ENCODE measurements around the gene FAM13B. TPM values are rescaled to one million over a fixed set of nuclear protein-coding genes. Genes with fewer than 3 reads are reported as not detected.

The FAM13B gene
- total RNA-seq, 1 experiment from 2014 or later, result 33.7 TPM

DNA sequence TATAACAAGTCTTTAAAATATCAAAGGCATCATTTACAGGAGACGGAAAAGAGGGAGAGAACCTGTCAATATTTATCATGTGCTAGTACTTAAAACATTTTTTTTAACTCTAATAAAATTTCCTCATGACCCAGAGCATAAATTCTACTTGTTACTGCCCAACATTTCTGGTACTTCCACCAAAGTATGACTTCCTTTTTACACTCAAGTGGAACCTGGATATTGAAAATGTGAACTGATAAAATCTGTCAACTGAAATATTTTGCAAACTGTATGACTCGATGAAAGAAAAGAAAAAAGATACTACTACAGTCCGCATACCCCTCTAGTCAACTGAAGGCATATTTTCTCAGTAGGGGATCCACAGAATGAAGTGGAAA is 37.1 kb downstream of the FAM13B start:
- Mint-ChIP-seq H3K9me3 (ENCODE audit: unreplicated experiment) (no peaks in the 10 kb centered on the region), H3K36me3 (ENCODE audit: insufficient read depth, unreplicated experiment) (peaks cover 47% of the 10 kb centered on the region), H3K27me3 (ENCODE audit: insufficient read depth, unreplicated experiment) (no peaks in the 10 kb centered on the region), H3K27ac (ENCODE audit: low read depth, unreplicated experiment) (peak overlapping the region; percentile 11), H3K4me1 (ENCODE audit: insufficient read depth, unreplicated experiment) (peaks cover 26% of the 10 kb centered on the region), H3K4me3 (ENCODE audit: unreplicated experiment) (no peak overlapping the region)
- ChIA-PET CTCF (interaction anchor here (0.8 kb wide), 1 partner anchor 40 kb away, joined by 5 read pairs; no protein-coding TSS in a partner anchor), POLR2A (interaction anchor here (0.6 kb wide), 2 partner anchors 32 to 217 kb away, joined by 3 to 6 read pairs; no protein-coding TSS in a partner anchor)
- BruUV-seq (replicated peaks), result no TSS peak
- TF ChIP-seq, protein P1, sequence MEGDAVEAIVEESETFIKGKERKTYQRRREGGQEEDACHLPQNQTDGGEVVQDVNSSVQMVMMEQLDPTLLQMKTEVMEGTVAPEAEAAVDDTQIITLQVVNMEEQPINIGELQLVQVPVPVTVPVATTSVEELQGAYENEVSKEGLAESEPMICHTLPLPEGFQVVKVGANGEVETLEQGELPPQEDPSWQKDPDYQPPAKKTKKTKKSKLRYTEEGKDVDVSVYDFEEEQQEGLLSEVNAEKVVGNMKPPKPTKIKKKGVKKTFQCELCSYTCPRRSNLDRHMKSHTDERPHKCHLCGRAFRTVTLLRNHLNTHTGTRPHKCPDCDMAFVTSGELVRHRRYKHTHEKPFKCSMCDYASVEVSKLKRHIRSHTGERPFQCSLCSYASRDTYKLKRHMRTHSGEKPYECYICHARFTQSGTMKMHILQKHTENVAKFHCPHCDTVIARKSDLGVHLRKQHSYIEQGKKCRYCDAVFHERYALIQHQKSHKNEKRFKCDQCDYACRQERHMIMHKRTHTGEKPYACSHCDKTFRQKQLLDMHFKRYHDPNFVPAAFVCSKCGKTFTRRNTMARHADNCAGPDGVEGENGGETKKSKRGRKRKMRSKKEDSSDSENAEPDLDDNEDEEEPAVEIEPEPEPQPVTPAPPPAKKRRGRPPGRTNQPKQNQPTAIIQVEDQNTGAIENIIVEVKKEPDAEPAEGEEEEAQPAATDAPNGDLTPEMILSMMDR (IDR thresholded peaks at IDR 0.05; ENCODE audit: unreplicated experiment), result no peak
- intact Hi-C loops (cut with micrococcal nuclease), result no loop called here
- DNase-seq (ENCODE audit: unreplicated experiment), result no peak

DNA sequence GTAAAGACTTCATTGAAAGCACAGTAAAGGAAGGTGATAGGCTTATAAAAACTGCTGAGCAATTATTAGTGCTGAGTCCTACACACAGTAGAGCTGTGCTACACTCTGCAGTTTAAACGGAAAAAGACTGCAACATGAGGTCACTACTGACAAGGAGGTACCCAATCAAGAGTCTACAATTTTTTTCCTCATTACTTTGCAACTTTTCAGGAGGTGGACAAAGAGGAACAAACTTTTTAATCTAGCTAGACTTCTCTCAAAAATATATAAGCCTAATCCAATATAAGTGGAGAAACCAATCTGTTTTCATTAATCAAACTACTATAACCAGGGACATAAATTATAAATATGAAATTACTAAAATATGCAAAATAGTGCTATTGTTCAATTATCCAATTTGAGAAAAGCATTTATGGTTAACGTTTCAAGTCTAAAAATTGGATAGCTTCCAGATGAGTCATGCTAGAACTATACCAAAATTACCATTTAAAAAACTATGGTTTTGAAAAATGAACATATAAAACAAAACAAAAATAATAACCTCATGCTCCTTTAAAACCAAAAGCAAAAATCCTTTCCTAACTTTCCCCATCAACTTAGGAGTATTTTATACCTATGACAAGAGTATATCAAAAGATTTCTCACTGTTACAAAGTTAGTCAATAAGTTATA is 37.7 kb downstream of the FAM13B start:
- Mint-ChIP-seq H3K36me3 (ENCODE audit: insufficient read depth, unreplicated experiment) (peaks cover 47% of the 10 kb centered on the region), H3K9me3 (ENCODE audit: unreplicated experiment) (no peaks in the 10 kb centered on the region), H3K27me3 (ENCODE audit: insufficient read depth, unreplicated experiment) (no peaks in the 10 kb centered on the region), H3K27ac (ENCODE audit: low read depth, unreplicated experiment) (peak overlapping the region; percentile 11), H3K4me3 (ENCODE audit: unreplicated experiment) (no peak overlapping the region), H3K4me1 (ENCODE audit: insufficient read depth, unreplicated experiment) (peaks cover 26% of the 10 kb centered on the region)
- intact Hi-C loops (cut with micrococcal nuclease), result no loop called here
- BruUV-seq (replicated peaks), result no TSS peak
- ChIA-PET POLR2A (interaction anchor here (0.5 to 0.6 kb wide), 3 partner anchors 32 to 241 kb away, joined by 3 to 6 read pairs (median 3); no protein-coding TSS in a partner anchor), CTCF (interaction anchor here (0.8 to 1.2 kb wide), 2 partner anchors 13 to 40 kb away, joined by 3 to 5 read pairs; no protein-coding TSS in a partner anchor)
- peak; percentile 56 for DNase-seq (ENCODE audit: unreplicated experiment)
- TF ChIP-seq, protein P1 (IDR thresholded peaks at IDR 0.05; ENCODE audit: unreplicated experiment), result no peak

DNA sequence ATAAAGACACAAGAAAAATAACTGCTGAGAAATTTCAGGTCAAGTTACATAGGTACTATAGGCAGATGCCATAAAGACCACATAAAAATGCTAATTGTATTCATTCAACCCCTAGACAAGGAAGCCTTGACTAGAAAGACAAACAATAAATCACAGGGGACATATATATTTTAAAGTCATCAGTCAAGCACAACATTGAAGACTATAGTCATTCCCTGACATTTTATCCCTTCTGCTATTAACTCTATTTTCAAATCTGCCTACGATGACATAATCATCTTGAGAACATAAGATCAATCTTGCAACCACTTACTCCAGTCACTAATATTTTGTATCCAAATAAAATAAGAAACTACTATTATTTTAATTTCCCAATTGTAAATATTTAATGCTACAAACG is 38.3 kb downstream of the FAM13B start:
- no TSS peak for BruUV-seq (replicated peaks)
- Mint-ChIP-seq H3K9me3 (ENCODE audit: unreplicated experiment) (no peaks in the 10 kb centered on the region), H3K4me1 (ENCODE audit: insufficient read depth, unreplicated experiment) (peaks cover 24% of the 10 kb centered on the region)

DNA sequence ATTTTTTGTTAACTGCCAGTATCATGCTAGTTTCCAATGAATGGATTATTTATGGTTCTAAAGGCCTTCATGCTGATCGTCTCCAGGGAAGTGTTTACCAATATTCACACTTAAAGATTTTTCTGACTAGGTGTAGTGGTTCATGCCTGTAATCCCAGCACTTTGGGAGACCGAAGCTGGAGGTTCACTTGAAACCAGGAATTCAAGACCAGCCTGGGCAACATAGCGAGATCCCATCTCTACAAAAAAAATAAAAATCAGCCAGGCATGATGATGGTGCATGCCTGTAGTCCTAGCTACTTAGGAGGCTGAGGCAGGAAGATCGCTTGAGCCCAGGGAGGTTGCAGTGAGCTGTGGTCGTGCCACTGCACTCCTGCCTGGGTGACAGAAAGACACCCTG is 43.5 kb downstream of the FAM13B start:
- no peak overlapping the region for H3K4me3 Mint-ChIP-seq (ENCODE audit: unreplicated experiment)
- BruUV-seq (replicated peaks), result no TSS peak
- H3K27me3 Mint-ChIP-seq (ENCODE audit: insufficient read depth, unreplicated experiment), result no peaks in the 10 kb centered on the region
- no peak for DNase-seq (ENCODE audit: unreplicated experiment)
- TF ChIP-seq, protein P1 (IDR thresholded peaks at IDR 0.05; ENCODE audit: unreplicated experiment), result no peak
- ChIA-PET POLR2A (interaction anchor here (1.6 kb wide), 1 partner anchor 23 kb away, joined by 4 read pairs; no protein-coding TSS in a partner anchor), CTCF (interaction anchor here (1.7 kb wide), 1 partner anchor 47 kb away, joined by 6 read pairs; no protein-coding TSS in a partner anchor)
- intact Hi-C loops (cut with micrococcal nuclease), result no loop called here
- peaks cover under 1% of the 10 kb centered on the region for H3K4me1 Mint-ChIP-seq (ENCODE audit: insufficient read depth, unreplicated experiment)
- peaks cover 47% of the 10 kb centered on the region for H3K36me3 Mint-ChIP-seq (ENCODE audit: insufficient read depth, unreplicated experiment)
- H3K27ac Mint-ChIP-seq (ENCODE audit: low read depth, unreplicated experiment), result no peak overlapping the region
- H3K9me3 Mint-ChIP-seq (ENCODE audit: unreplicated experiment), result no peaks in the 10 kb centered on the region

More for the DNA sequence above, 38.3 kb downstream of the FAM13B start:
- TF ChIP-seq, protein P1 (IDR thresholded peaks at IDR 0.05; ENCODE audit: unreplicated experiment), result no peak
- no peak overlapping the region for H3K27ac Mint-ChIP-seq (ENCODE audit: low read depth, unreplicated experiment)
- no peak for DNase-seq (ENCODE audit: unreplicated experiment)
- no peak overlapping the region for H3K4me3 Mint-ChIP-seq (ENCODE audit: unreplicated experiment)
- ChIA-PET POLR2A (interaction anchor here (1.0 kb wide), 1 partner anchor 13 kb away, joined by 3 read pairs; no protein-coding TSS in a partner anchor), CTCF (interaction anchor here (0.7 to 1.2 kb wide), 4 partner anchors 10 to 189 kb away, joined by 3 to 4 read pairs (median 3); no protein-coding TSS in a partner anchor)
- H3K36me3 Mint-ChIP-seq (ENCODE audit: insufficient read depth, unreplicated experiment), result peaks cover 48% of the 10 kb centered on the region
- no peaks in the 10 kb centered on the region for H3K27me3 Mint-ChIP-seq (ENCODE audit: insufficient read depth, unreplicated experiment)
- intact Hi-C loops (cut with micrococcal nuclease), result no loop called here
